ENCODE results near the gene SPTLC1. TPM values are rescaled to one million over a fixed set of nuclear protein-coding genes. Genes with fewer than 3 reads are reported as not detected.

Gene SPTLC1
- total RNA-seq, 1 experiment from 2014 or later, result 58.8 TPM

DNA sequence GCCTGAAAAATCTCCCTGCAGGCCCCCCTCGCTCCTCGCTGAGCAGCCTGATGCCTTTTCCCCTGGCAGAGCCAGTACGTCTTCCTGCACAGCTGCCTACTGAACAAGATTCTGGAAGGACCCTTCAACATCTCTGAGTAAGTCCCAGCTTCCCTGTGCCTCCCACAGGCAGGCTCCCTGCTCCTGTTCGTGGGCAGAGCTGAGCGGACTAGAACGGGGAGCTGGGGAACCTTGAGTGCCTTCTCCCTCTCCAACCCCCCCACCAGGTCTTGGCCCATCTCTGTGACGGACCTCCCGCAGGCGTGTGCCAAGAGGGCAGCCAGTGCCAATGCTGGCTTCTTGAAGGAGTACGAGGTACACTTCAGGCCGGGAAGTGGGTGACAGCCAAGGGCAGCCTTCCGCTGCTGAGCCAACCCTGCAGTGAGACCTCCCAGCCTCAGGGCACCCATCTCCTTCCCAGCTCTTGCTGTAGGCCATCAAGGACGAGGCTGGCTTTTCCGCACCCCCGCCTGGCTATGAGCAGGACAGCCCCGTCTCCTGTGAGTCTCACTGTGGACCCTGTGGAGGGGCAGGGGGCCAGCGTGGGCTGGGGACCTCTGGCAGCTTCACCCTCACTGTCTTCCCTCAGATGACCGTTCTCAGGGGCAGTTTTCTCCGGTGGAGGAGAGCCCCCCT is 21.1 kb upstream of the SPTLC1 start:
- Histone ChIP-seq H3K4me1 (ENCODE audit: control insufficient read depth, insufficient read depth, low read length) (no peaks in the 10 kb centered on the region), H3K9me3 (ENCODE audit: control insufficient read depth, insufficient read depth, low read depth, low read length) (no peaks in the 10 kb centered on the region), H3K36me3 (ENCODE audit: control insufficient read depth, insufficient read depth, low read length) (no peaks in the 10 kb centered on the region), H3K27me3 (ENCODE audit: control insufficient read depth, insufficient read depth, low read length) (no peaks in the 10 kb centered on the region), H3K4me3 (ENCODE audit: low read depth in 2 of 2, low read length in 2 of 2) (no peak overlapping the region), H3K27ac (ENCODE audit: low read length) (no peak overlapping the region)
- ATAC-seq, result no peak
- BruUV-seq (replicated peaks), result no TSS peak
- CTCF ChIA-PET, result no interaction called here
- TF ChIP-seq SIN3A (IDR thresholded peaks at IDR 0.05; ENCODE audit: borderline replicate concordance, insufficient read depth, low read depth, low read length), result no peak
- TF ChIP-seq, protein P1, sequence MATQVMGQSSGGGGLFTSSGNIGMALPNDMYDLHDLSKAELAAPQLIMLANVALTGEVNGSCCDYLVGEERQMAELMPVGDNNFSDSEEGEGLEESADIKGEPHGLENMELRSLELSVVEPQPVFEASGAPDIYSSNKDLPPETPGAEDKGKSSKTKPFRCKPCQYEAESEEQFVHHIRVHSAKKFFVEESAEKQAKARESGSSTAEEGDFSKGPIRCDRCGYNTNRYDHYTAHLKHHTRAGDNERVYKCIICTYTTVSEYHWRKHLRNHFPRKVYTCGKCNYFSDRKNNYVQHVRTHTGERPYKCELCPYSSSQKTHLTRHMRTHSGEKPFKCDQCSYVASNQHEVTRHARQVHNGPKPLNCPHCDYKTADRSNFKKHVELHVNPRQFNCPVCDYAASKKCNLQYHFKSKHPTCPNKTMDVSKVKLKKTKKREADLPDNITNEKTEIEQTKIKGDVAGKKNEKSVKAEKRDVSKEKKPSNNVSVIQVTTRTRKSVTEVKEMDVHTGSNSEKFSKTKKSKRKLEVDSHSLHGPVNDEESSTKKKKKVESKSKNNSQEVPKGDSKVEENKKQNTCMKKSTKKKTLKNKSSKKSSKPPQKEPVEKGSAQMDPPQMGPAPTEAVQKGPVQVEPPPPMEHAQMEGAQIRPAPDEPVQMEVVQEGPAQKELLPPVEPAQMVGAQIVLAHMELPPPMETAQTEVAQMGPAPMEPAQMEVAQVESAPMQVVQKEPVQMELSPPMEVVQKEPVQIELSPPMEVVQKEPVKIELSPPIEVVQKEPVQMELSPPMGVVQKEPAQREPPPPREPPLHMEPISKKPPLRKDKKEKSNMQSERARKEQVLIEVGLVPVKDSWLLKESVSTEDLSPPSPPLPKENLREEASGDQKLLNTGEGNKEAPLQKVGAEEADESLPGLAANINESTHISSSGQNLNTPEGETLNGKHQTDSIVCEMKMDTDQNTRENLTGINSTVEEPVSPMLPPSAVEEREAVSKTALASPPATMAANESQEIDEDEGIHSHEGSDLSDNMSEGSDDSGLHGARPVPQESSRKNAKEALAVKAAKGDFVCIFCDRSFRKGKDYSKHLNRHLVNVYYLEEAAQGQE (IDR thresholded peaks at IDR 0.05; ENCODE audit: insufficient read depth in 1 of 2, low read depth in 2 of 2, low read length in 1 of 2), result no peak
- no peak for TF ChIP-seq TCF7L2 (IDR thresholded peaks at IDR 0.05; ENCODE audit: low read depth, low read length)
- no peak for TF ChIP-seq POLR2AphosphoS5 (IDR thresholded peaks at IDR 0.05; ENCODE audit: low read depth, low read length)
- TF ChIP-seq, protein P2, sequence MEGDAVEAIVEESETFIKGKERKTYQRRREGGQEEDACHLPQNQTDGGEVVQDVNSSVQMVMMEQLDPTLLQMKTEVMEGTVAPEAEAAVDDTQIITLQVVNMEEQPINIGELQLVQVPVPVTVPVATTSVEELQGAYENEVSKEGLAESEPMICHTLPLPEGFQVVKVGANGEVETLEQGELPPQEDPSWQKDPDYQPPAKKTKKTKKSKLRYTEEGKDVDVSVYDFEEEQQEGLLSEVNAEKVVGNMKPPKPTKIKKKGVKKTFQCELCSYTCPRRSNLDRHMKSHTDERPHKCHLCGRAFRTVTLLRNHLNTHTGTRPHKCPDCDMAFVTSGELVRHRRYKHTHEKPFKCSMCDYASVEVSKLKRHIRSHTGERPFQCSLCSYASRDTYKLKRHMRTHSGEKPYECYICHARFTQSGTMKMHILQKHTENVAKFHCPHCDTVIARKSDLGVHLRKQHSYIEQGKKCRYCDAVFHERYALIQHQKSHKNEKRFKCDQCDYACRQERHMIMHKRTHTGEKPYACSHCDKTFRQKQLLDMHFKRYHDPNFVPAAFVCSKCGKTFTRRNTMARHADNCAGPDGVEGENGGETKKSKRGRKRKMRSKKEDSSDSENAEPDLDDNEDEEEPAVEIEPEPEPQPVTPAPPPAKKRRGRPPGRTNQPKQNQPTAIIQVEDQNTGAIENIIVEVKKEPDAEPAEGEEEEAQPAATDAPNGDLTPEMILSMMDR (IDR thresholded peaks at IDR 0.05), result no peak
- POLR2A ChIA-PET, result no interaction called here
- in situ Hi-C loops (cut with HindIII; ENCODE audit: low pct_unique_long_range_greater_than_20kb, low sequenced_read_pairs), result no loop called here
- intact Hi-C loops (cut with micrococcal nuclease; ENCODE audit: unreplicated experiment), result loop anchor here (5.0 kb wide), 1 partner anchor 106 kb away; no protein-coding TSS in a partner anchor
- no peak for DNase-seq (ENCODE audit: low read depth, low spot score)

GRCh38 chr9:92135576-92135975 is 20.4 kb upstream of the SPTLC1 start:
- POLR2A ChIA-PET, result no interaction called here

More at GRCh38 chr9:92135576-92135975, 20.4 kb upstream of the SPTLC1 start:
- intact Hi-C loops (cut with micrococcal nuclease; ENCODE audit: unreplicated experiment), result loop anchor here (5.0 kb wide), 1 partner anchor 107 kb away; no protein-coding TSS in a partner anchor
- no peaks in the 10 kb centered on the region for H3K9me3 ChIP-seq (ENCODE audit: control insufficient read depth, insufficient read depth, low read depth, low read length)
- CTCF ChIA-PET, result no interaction called here
- no peaks in the 10 kb centered on the region for H3K36me3 ChIP-seq (ENCODE audit: control insufficient read depth, insufficient read depth, low read length)
- TF ChIP-seq, protein P1 (IDR thresholded peaks at IDR 0.05; ENCODE audit: insufficient read depth in 1 of 2, low read depth in 2 of 2, low read length in 1 of 2), result no peak
- TF ChIP-seq TCF7L2 (IDR thresholded peaks at IDR 0.05; ENCODE audit: low read depth, low read length) (no peak), POLR2AphosphoS5 (IDR thresholded peaks at IDR 0.05; ENCODE audit: low read depth, low read length) (no peak), SIN3A (IDR thresholded peaks at IDR 0.05; ENCODE audit: borderline replicate concordance, insufficient read depth, low read depth, low read length) (no peak)
- TF ChIP-seq, protein P2 (IDR thresholded peaks at IDR 0.05), result no peak
- in situ Hi-C loops (cut with HindIII; ENCODE audit: low pct_unique_long_range_greater_than_20kb, low sequenced_read_pairs), result no loop called here
- ATAC-seq (no peak), DNase-seq (ENCODE audit: low read depth, low spot score) (no peak)
- H3K4me3 ChIP-seq (ENCODE audit: low read depth in 2 of 2, low read length in 2 of 2), result no peak overlapping the region
- H3K27me3 ChIP-seq (ENCODE audit: control insufficient read depth, insufficient read depth, low read length), result no peaks in the 10 kb centered on the region
- no peaks in the 10 kb centered on the region for H3K4me1 ChIP-seq (ENCODE audit: control insufficient read depth, insufficient read depth, low read length)
- H3K27ac ChIP-seq (ENCODE audit: low read length), result no peak overlapping the region
- no TSS peak for BruUV-seq (replicated peaks)

Data from Panc1 (cell line).